ENCODE data around the gene MCRIP1.

The MCRIP1 gene

GRCh38 chr17:81810476-81810875, 22.6 kb downstream of the MCRIP1 start:
- no peak for DNase-seq (ENCODE audit: low read depth, low spot score)
- H3K4me3 ChIP-seq (ENCODE audit: low read length): no peak overlapping the region

GRCh38 chr17:81809556-81809998, 23.5 kb downstream of the MCRIP1 start:
- no peak overlapping the region for H3K4me3 ChIP-seq (ENCODE audit: low read length)
- no peak for DNase-seq (ENCODE audit: low read depth, low spot score)

GRCh38 chr17:81808778-81809555, 24.1 kb downstream of the MCRIP1 start:
- no peak for DNase-seq (ENCODE audit: low read depth, low spot score)
- H3K4me3 ChIP-seq (ENCODE audit: low read length): no peak overlapping the region

GRCh38 chr17:81807839-81808238, 25.3 kb downstream of the MCRIP1 start:
- no peak overlapping the region for H3K4me3 ChIP-seq (ENCODE audit: low read length)
- no peak for DNase-seq (ENCODE audit: low read depth, low spot score)

- no peak overlapping the region for H3K4me3 ChIP-seq (ENCODE audit: low read length)
- DNase-seq (ENCODE audit: low read depth, low spot score): no peak
These were observed 25.8 kb downstream of the MCRIP1 start for GRCh38 chr17:81807210-81807719.

- H3K4me3 ChIP-seq (ENCODE audit: low read length): no peak overlapping the region
- DNase-seq (ENCODE audit: low read depth, low spot score): no peak
These were observed 26.5 kb downstream of the MCRIP1 start for GRCh38 chr17:81806461-81807209.

GRCh38 chr17:81805707-81806460, 27.2 kb downstream of the MCRIP1 start:
- DNase-seq (ENCODE audit: low read depth, low spot score): no peak
- no peak overlapping the region for H3K4me3 ChIP-seq (ENCODE audit: low read length)

- no peak overlapping the region for H3K4me3 ChIP-seq (ENCODE audit: low read length)
- DNase-seq (ENCODE audit: low read depth, low spot score): no peak
These were observed 28.3 kb downstream of the MCRIP1 start for GRCh38 chr17:81804559-81805399.

GRCh38 chr17:81803728-81804558, 29.1 kb downstream of the MCRIP1 start, which contains the start of gene GCGR:
TSS of gene GCGR (plus strand) at chr17:81804150. CDS start at chr17:81809019, 4,869 bp downstream.
- DNase-seq (ENCODE audit: low read depth, low spot score): no peak
- H3K4me3 ChIP-seq (ENCODE audit: low read length): no peak within 1 kb of the TSS

GRCh38 chr17:81802856-81803643, 30.0 kb downstream of the MCRIP1 start:
- H3K4me3 ChIP-seq (ENCODE audit: low read length): no peak overlapping the region
- no peak for DNase-seq (ENCODE audit: low read depth, low spot score)

- no peak for DNase-seq (ENCODE audit: low read depth, low spot score)
- H3K4me3 ChIP-seq (ENCODE audit: low read length): no peak overlapping the region
These were observed 30.9 kb downstream of the MCRIP1 start for GRCh38 chr17:81802048-81802758.

- no peak for DNase-seq (ENCODE audit: low read depth, low spot score)
- no peak overlapping the region for H3K4me3 ChIP-seq (ENCODE audit: low read length)
These were observed 31.8 kb downstream of the MCRIP1 start for GRCh38 chr17:81801327-81801726.

- DNase-seq (ENCODE audit: low read depth, low spot score): no peak
- H3K4me3 ChIP-seq (ENCODE audit: low read length): no peak overlapping the region
These were observed 38.6 kb downstream of the MCRIP1 start for GRCh38 chr17:81794509-81794908.

- no peak overlapping the region for H3K4me3 ChIP-seq (ENCODE audit: low read length)
- no peak for DNase-seq (ENCODE audit: low read depth, low spot score)
These were observed 39.0 kb downstream of the MCRIP1 start for GRCh38 chr17:81794074-81794476.

GRCh38 chr17:81792675-81793615, 40.1 kb downstream of the MCRIP1 start:
- H3K4me3 ChIP-seq (ENCODE audit: low read length): no peak overlapping the region
- no peak for DNase-seq (ENCODE audit: low read depth, low spot score)
